ENCODE results near the gene UBXN1. TPM values are rescaled to one million over a fixed set of nuclear protein-coding genes. Genes with fewer than 3 reads are reported as not detected.
A peak's percentile ranks its signal among the peaks of the same experiment; 100 is the strongest.

Gene UBXN1
- total and polyA plus RNA-seq, 4 donors: 84.1 to 224 (median 136) TPM

GRCh38 chr11:62712276-62712812, 33.5 kb upstream of the UBXN1 start:
- no peaks in the 10 kb centered on the region for H3K4me1 ChIP-seq (ENCODE audit: control insufficient read depth in 1 of 2, insufficient read depth in 2 of 2, low read length in 2 of 2)

GRCh38 chr11:62710001-62710345, 31.1 kb upstream of the UBXN1 start:
- ATAC-seq (ENCODE audit: low FRiP score) (no peak), DNase-seq (peak in 1 of 2 donors; percentile 73)
- H3K9me3 ChIP-seq (ENCODE audit: control insufficient read depth, low read length): no peaks in the 10 kb centered on the region
- H3K4me3 ChIP-seq (ENCODE audit: low read length in 2 of 2): peak overlapping the region; percentile 43 to 55
- 54 to 56% methylated on average over 7 of the region's 7 CpGs for WGBS, 2 donors
- intact Hi-C loops (cut with DNase I): no loop called here
- peaks cover 3 to 12% of the 10 kb centered on the region in 2 donors for H3K36me3 ChIP-seq (ENCODE audit: control insufficient read depth in 1 of 2, insufficient read depth in 2 of 2, low read length in 1 of 2)
- H3K27me3 ChIP-seq (ENCODE audit: control insufficient read depth in 1 of 2, insufficient read depth in 2 of 2, low read length in 1 of 2): no peaks in the 10 kb centered on the region
- no peaks in the 10 kb centered on the region for H3K4me1 ChIP-seq (ENCODE audit: control insufficient read depth in 1 of 2, insufficient read depth in 2 of 2, low read length in 2 of 2)
- peak overlapping the region; percentile 20 to 99 for H3K27ac ChIP-seq (ENCODE audit: low read depth in 1 of 2, low read length in 2 of 2)

More at GRCh38 chr11:62712276-62712812, 33.5 kb upstream of the UBXN1 start:
- ATAC-seq (ENCODE audit: low FRiP score): no peak
- Histone ChIP-seq H3K27me3 (ENCODE audit: control insufficient read depth in 1 of 2, insufficient read depth in 2 of 2, low read length in 1 of 2) (no peaks in the 10 kb centered on the region), H3K4me3 (ENCODE audit: low read length in 2 of 2) (no peak overlapping the region), H3K27ac (ENCODE audit: low read depth in 1 of 2, low read length in 2 of 2) (no peak overlapping the region), H3K9me3 (ENCODE audit: control insufficient read depth, low read length) (no peaks in the 10 kb centered on the region), H3K36me3 (ENCODE audit: control insufficient read depth in 1 of 2, insufficient read depth in 2 of 2, low read length in 1 of 2) (peaks cover 3 to 19% of the 10 kb centered on the region in 2 donors)
- WGBS, 2 donors: 70 to 71% methylated on average over 6 of the region's 6 CpGs
- peak in 1 of 2 donors; percentile 6 for DNase-seq
- intact Hi-C loops (cut with DNase I): no loop called here

- intact Hi-C loops (cut with DNase I): loop anchor here in 1 of 2 donors (5.0 to 10.0 kb wide), 3 partner anchors 37 to 125 kb away; partner anchors contain the start of genes LBHD1, STX5, TEX54 and UQCC3
- H3K4me3 ChIP-seq (ENCODE audit: low read length in 2 of 2): peak overlapping the region; percentile 43 to 56
- ATAC-seq (ENCODE audit: low FRiP score) (peak; percentile 95), DNase-seq (peak; percentile 98 to 99)
- no peaks in the 10 kb centered on the region for H3K4me1 ChIP-seq (ENCODE audit: control insufficient read depth in 1 of 2, insufficient read depth in 2 of 2, low read length in 2 of 2)
- peak overlapping the region; percentile 20 to 99 for H3K27ac ChIP-seq (ENCODE audit: low read depth in 1 of 2, low read length in 2 of 2)
- H3K36me3 ChIP-seq (ENCODE audit: control insufficient read depth in 1 of 2, insufficient read depth in 2 of 2, low read length in 1 of 2): peaks cover 3 to 8% of the 10 kb centered on the region in 2 donors
- 0% methylated on average over 47 of the region's 47 CpGs for WGBS, 2 donors
- no peaks in the 10 kb centered on the region for H3K9me3 ChIP-seq (ENCODE audit: control insufficient read depth, low read length)
- H3K27me3 ChIP-seq (ENCODE audit: control insufficient read depth in 1 of 2, insufficient read depth in 2 of 2, low read length in 1 of 2): no peaks in the 10 kb centered on the region
Observed at GRCh38 chr11:62709247-62710000, 30.6 kb upstream of the UBXN1 start.

- intact Hi-C loops (cut with DNase I): loop anchor here in 1 of 2 donors (5.0 to 10.0 kb wide), 3 partner anchors 36 to 126 kb away; partner anchors contain the start of genes LBHD1, STX5, TEX54 and UQCC3
Observed at GRCh38 chr11:62708793-62709192, 29.9 kb upstream of the UBXN1 start.

GRCh38 chr11:62708392-62708791, 29.5 kb upstream of the UBXN1 start:
- Histone ChIP-seq H3K9me3 (ENCODE audit: control insufficient read depth, low read length) (no peaks in the 10 kb centered on the region), H3K27me3 (ENCODE audit: control insufficient read depth in 1 of 2, insufficient read depth in 2 of 2, low read length in 1 of 2) (no peaks in the 10 kb centered on the region), H3K4me3 (ENCODE audit: low read length in 2 of 2) (no peak overlapping the region), H3K27ac (ENCODE audit: low read depth in 1 of 2, low read length in 2 of 2) (no peak overlapping the region), H3K4me1 (ENCODE audit: control insufficient read depth in 1 of 2, insufficient read depth in 2 of 2, low read length in 2 of 2) (no peaks in the 10 kb centered on the region), H3K36me3 (ENCODE audit: control insufficient read depth in 1 of 2, insufficient read depth in 2 of 2, low read length in 1 of 2) (peaks cover 0 to 3% of the 10 kb centered on the region in 2 donors)
- intact Hi-C loops (cut with DNase I): loop anchor here in 1 of 2 donors (5.0 to 10.0 kb wide), 3 partner anchors 36 to 126 kb away; partner anchors contain the start of genes LBHD1, STX5, TEX54 and UQCC3
- DNase-seq (no peak), ATAC-seq (ENCODE audit: low FRiP score) (no peak)
- 55% methylated on average over 5 of the region's 5 CpGs for WGBS, 2 donors

More at GRCh38 chr11:62708793-62709192, 29.9 kb upstream of the UBXN1 start:
- WGBS, 2 donors: 2 to 3% methylated on average over 7 of the region's 7 CpGs
- Histone ChIP-seq H3K36me3 (ENCODE audit: control insufficient read depth in 1 of 2, insufficient read depth in 2 of 2, low read length in 1 of 2) (peaks cover 0 to 6% of the 10 kb centered on the region in 2 donors), H3K9me3 (ENCODE audit: control insufficient read depth, low read length) (no peaks in the 10 kb centered on the region), H3K27ac (ENCODE audit: low read depth in 1 of 2, low read length in 2 of 2) (peak overlapping the region in 1 of 2 donors; percentile 82), H3K27me3 (ENCODE audit: control insufficient read depth in 1 of 2, insufficient read depth in 2 of 2, low read length in 1 of 2) (no peaks in the 10 kb centered on the region), H3K4me3 (ENCODE audit: low read length in 2 of 2) (peak overlapping the region; percentile 27 to 56), H3K4me1 (ENCODE audit: control insufficient read depth in 1 of 2, insufficient read depth in 2 of 2, low read length in 2 of 2) (no peaks in the 10 kb centered on the region)
- ATAC-seq (ENCODE audit: low FRiP score): no peak
- DNase-seq: peak in 1 of 2 donors; percentile 78

- Histone ChIP-seq H3K27ac (ENCODE audit: low read depth in 1 of 2, low read length in 2 of 2) (peak within 1 kb of the TSS in 1 of 2 donors; percentile 76), H3K27me3 (ENCODE audit: control insufficient read depth in 1 of 2, insufficient read depth in 2 of 2, low read length in 1 of 2) (no peaks in the 10 kb centered on the region), H3K36me3 (ENCODE audit: control insufficient read depth in 1 of 2, insufficient read depth in 2 of 2, low read length in 1 of 2) (peaks cover 0 to 2% of the 10 kb centered on the region in 2 donors), H3K4me1 (ENCODE audit: control insufficient read depth in 1 of 2, insufficient read depth in 2 of 2, low read length in 2 of 2) (no peaks in the 10 kb centered on the region), H3K4me3 (ENCODE audit: low read length in 2 of 2) (peak within 1 kb of the TSS; percentile 22 to 43), H3K9me3 (ENCODE audit: control insufficient read depth, low read length) (no peaks in the 10 kb centered on the region)
- ATAC-seq (ENCODE audit: low FRiP score) (no peak), DNase-seq (peak in 1 of 2 donors; percentile 71)
- intact Hi-C loops (cut with DNase I): loop anchor here in 1 of 2 donors (5.0 to 10.0 kb wide), 3 partner anchors 35 to 127 kb away; partner anchors contain the start of genes LBHD1, STX5, TEX54 and UQCC3
- 77 to 83% methylated on average over 10 of the region's 10 CpGs for WGBS, 2 donors
Observed at GRCh38 chr11:62707277-62707861, 28.5 kb upstream of the UBXN1 start, which contains the start of the genes BSCL2 and GNG3. Gene BSCL2 (minus strand): TSS chr11:62707424. CDS start chr11:62707195, 229 bp downstream. Gene GNG3 (plus strand): TSS chr11:62707676. CDS start chr11:62708296, 620 bp downstream.

GRCh38 chr11:62706850-62707247, 28.0 kb upstream of the UBXN1 start:
- 73 to 79% methylated on average over 8 of the region's 8 CpGs for WGBS, 2 donors
- Histone ChIP-seq H3K27me3 (ENCODE audit: control insufficient read depth in 1 of 2, insufficient read depth in 2 of 2, low read length in 1 of 2) (no peaks in the 10 kb centered on the region), H3K4me3 (ENCODE audit: low read length in 2 of 2) (peak overlapping the region in 1 of 2 donors; percentile 22), H3K27ac (ENCODE audit: low read depth in 1 of 2, low read length in 2 of 2) (no peak overlapping the region), H3K4me1 (ENCODE audit: control insufficient read depth in 1 of 2, insufficient read depth in 2 of 2, low read length in 2 of 2) (no peaks in the 10 kb centered on the region), H3K9me3 (ENCODE audit: control insufficient read depth, low read length) (no peaks in the 10 kb centered on the region), H3K36me3 (ENCODE audit: control insufficient read depth in 1 of 2, insufficient read depth in 2 of 2, low read length in 1 of 2) (no peaks in the 10 kb centered on the region)
- DNase-seq: peak in 1 of 2 donors; percentile 54
- ATAC-seq (ENCODE audit: low FRiP score): no peak
- intact Hi-C loops (cut with DNase I): loop anchor here in 1 of 2 donors (5.0 to 10.0 kb wide), 3 partner anchors 35 to 128 kb away; partner anchors contain the start of genes LBHD1, STX5, TEX54 and UQCC3

All from aorta (tissue), 5 donors.